Calu3 (cell line): Measurements from ENCODE around the gene PTGES3. TPM values are rescaled to one million over a fixed set of nuclear protein-coding genes. Genes with fewer than 3 reads are reported as not detected.

Experiments
- BruUV-seq: library from RNA; stranded (reverse); fragments of 400-500 nt; replicated peaks from 2 replicates; lab custom pipeline; 2021; lab: Mats Ljungman, UMichigan
- CTCF ChIA-PET: fragments of 300-600 bp; sonication (Branson Sonifier 250); formaldehyde crosslinking; loops from one replicate; lab custom pipeline; 2022; ENCODE audit warnings: antibody characterized with exemption; lab: Charles Lee
- DNase-seq: peaks from one replicate; pipeline ENCODE4 v3.0.0; 2022
- H3K27ac Mint-ChIP-seq: one replicate; pipeline ENCODE4 v1.8.0; 2022; ENCODE audit warnings: mixed read lengths; ENCODE audit not compliant: unreplicated experiment
- H3K27me3 Mint-ChIP-seq: one replicate; pipeline ENCODE4 v1.8.0; 2022; ENCODE audit warnings: mixed read lengths; ENCODE audit not compliant: unreplicated experiment
- H3K36me3 Mint-ChIP-seq: one replicate; pipeline ENCODE4 v1.8.0; 2022; ENCODE audit warnings: mild to moderate bottlenecking, moderate library complexity, mixed read lengths; ENCODE audit not compliant: insufficient read depth, unreplicated experiment
- H3K4me1 Mint-ChIP-seq: one replicate; pipeline ENCODE4 v1.8.0; 2022; ENCODE audit warnings: mild to moderate bottlenecking, low read depth, mixed read lengths; ENCODE audit not compliant: unreplicated experiment
- H3K4me3 Mint-ChIP-seq: one replicate; pipeline ENCODE4 v1.8.0; 2022; ENCODE audit warnings: mild to moderate bottlenecking, low read depth, moderate library complexity, mixed read lengths; ENCODE audit not compliant: unreplicated experiment
- H3K9me3 Mint-ChIP-seq: one replicate; pipeline ENCODE4 v1.8.0; 2022; ENCODE audit warnings: low read depth, mixed read lengths; ENCODE audit not compliant: unreplicated experiment
- CTCF ChIP-seq: fragments of 200-600 bp; IDR thresholded peaks from one replicate; pipeline ENCODE4 v1.8.0; 2022; ENCODE audit warnings: antibody characterized with exemption; ENCODE audit not compliant: unreplicated experiment
- intact Hi-C: fragments of 100-400 bp; cut with micrococcal nuclease; formaldehyde crosslinking; loops from one replicate; pipeline ENCODE4 v1.10.0; 2022; ENCODE audit not compliant: unreplicated experiment
- total RNA-seq: library from RNA; stranded (reverse); gene quantifications from 2 replicates; pipeline ENCODE4 v1.2.3, GENCODE V29; 2022

The PTGES3 gene
- total RNA-seq, 1 experiment from 2014 or later, result 437 TPM

DNA sequence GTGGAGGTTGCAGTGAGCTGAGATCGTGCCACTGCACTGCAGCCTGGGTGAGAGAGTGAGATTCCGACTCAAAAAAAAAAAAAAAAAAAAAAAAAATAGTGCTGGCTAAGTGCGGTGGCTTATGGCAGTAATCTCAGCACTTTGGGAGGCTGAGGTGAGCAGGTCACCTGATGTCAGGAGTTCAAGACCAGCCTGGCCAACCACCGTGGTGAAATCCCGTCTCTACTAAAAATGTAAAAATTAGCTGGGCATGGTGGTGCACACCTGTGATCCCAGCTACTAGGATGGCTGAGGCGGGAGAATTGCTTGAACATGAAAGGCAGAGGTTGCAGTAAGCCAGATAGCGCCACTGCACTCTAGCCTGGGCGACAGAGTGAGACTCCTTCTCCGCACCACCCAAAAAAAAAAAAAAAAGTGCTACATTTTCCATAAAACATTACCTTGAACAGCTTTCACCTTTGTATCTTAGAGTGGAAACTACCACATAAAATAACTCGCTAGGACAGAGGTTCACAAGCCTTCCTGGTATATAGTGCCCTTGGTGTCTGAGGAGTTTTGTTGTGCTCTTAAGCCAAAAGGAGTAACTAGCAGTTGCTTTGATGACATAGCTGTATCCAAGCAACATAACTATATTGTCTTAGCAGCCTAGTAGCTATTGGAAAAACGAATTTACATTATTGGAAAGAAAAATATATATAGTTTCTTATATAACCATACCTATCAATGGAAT is 11.1 kb downstream of the PTGES3 start:
- Mint-ChIP-seq H3K4me3 (no peak overlapping the region), H3K9me3 (no peaks in the 10 kb centered on the region), H3K36me3 (peaks cover 88% of the 10 kb centered on the region)

GRCh38 chr12:56671608-56672007 is 16.5 kb downstream of the PTGES3 start:
- intact Hi-C loops, result no loop called here
- no peak for TF ChIP-seq CTCF
- Mint-ChIP-seq H3K36me3 (peaks cover 93% of the 10 kb centered on the region), H3K4me3 (no peak overlapping the region), H3K27me3 (no peaks in the 10 kb centered on the region), H3K4me1 (peaks cover 30% of the 10 kb centered on the region), H3K9me3 (no peaks in the 10 kb centered on the region), H3K27ac (peak overlapping the region; percentile 29)
- no peak for DNase-seq
- no TSS peak for BruUV-seq
- CTCF ChIA-PET, result no interaction called here

More for the DNA sequence above, 11.1 kb downstream of the PTGES3 start:
- DNase-seq, result no peak
- H3K27ac Mint-ChIP-seq, result no peak overlapping the region
- TF ChIP-seq CTCF, result no peak
- intact Hi-C loops, result no loop called here
- no peaks in the 10 kb centered on the region for H3K27me3 Mint-ChIP-seq
- no TSS peak for BruUV-seq
- H3K4me1 Mint-ChIP-seq, result peaks cover 21% of the 10 kb centered on the region
- CTCF ChIA-PET, result interaction anchor here (0.7 to 0.8 kb wide), 2 partner anchors 11 to 566 kb away, joined by 3 to 5 read pairs; partner anchors contain the start of gene PTGES3

GRCh38 chr12:56670836-56671235 is 17.2 kb downstream of the PTGES3 start:
- H3K27ac Mint-ChIP-seq, result no peak overlapping the region
- H3K27me3 Mint-ChIP-seq, result no peaks in the 10 kb centered on the region
- no peak overlapping the region for H3K4me3 Mint-ChIP-seq
- BruUV-seq, result no TSS peak
- peaks cover 93% of the 10 kb centered on the region for H3K36me3 Mint-ChIP-seq
- peaks cover 23% of the 10 kb centered on the region for H3K4me1 Mint-ChIP-seq
- DNase-seq, result no peak
- CTCF ChIA-PET, result no interaction called here
- no peak for TF ChIP-seq CTCF
- intact Hi-C loops, result no loop called here
- no peaks in the 10 kb centered on the region for H3K9me3 Mint-ChIP-seq

- H3K9me3 Mint-ChIP-seq, result no peaks in the 10 kb centered on the region
- no peak for TF ChIP-seq CTCF
- no peak overlapping the region for H3K4me3 Mint-ChIP-seq
- no TSS peak for BruUV-seq
- CTCF ChIA-PET, result interaction anchor here (1.0 kb wide), 1 partner anchor 16 kb away, joined by 5 read pairs; no protein-coding TSS in a partner anchor
- DNase-seq, result no peak
- intact Hi-C loops, result no loop called here
- H3K27me3 Mint-ChIP-seq, result no peaks in the 10 kb centered on the region
- peaks cover 98% of the 10 kb centered on the region for H3K36me3 Mint-ChIP-seq
- peaks cover 23% of the 10 kb centered on the region for H3K4me1 Mint-ChIP-seq
- peak overlapping the region; percentile 30 for H3K27ac Mint-ChIP-seq
These were observed 20.0 kb downstream of the PTGES3 start for GRCh38 chr12:56668197-56668457.
